WTC11 (cell line): ENCODE results near the gene PARVB. TPM values are rescaled to one million over a fixed set of nuclear protein-coding genes. Genes with fewer than 3 reads are reported as not detected.
A peak's percentile ranks its signal among the peaks of the same experiment; 100 is the strongest.

Experiments used
- ATAC-seq: fragments of 200-7000 bp; cut with Tn5 transposase; 2 replicates; pipeline ENCODE4 v1.10.0; 2021; ENCODE audit warnings: mild to moderate bottlenecking, moderate library complexity
- CTCF ChIA-PET: fragments of 300-600 bp; sonication (Branson Sonifier 250); formaldehyde crosslinking; loops from one replicate; lab custom pipeline; 2021; ENCODE audit warnings: antibody characterized with exemption; lab: Charles Lee
- POLR2A ChIA-PET: fragments of 350-600 bp; sonication (Branson Sonifier 250); formaldehyde crosslinking; loops from one replicate; lab custom pipeline; 2021; ENCODE audit warnings: antibody characterized with exemption; lab: Charles Lee
- DNase-seq: peaks from one replicate; pipeline ENCODE4 v3.0.0; 2021; ENCODE audit warnings: low spot score
- H3K27ac Mint-ChIP-seq: 2 replicates; pipeline ENCODE4 v1.8.0; 2021; ENCODE audit warnings: mixed read lengths
- H3K27me3 Mint-ChIP-seq: 2 replicates; pipeline ENCODE4 v1.8.0; 2021; ENCODE audit warnings: low read depth, mild to moderate bottlenecking, moderate library complexity, mixed read lengths
- H3K36me3 Mint-ChIP-seq: 2 replicates; pipeline ENCODE4 v1.8.0; 2021; ENCODE audit warnings: mixed read lengths
- H3K4me1 Mint-ChIP-seq: 2 replicates; pipeline ENCODE4 v1.8.0; 2022; ENCODE audit warnings: mixed read lengths
- H3K4me3 Mint-ChIP-seq: 2 replicates; pipeline ENCODE4 v1.8.0; 2021; ENCODE audit warnings: mild to moderate bottlenecking, moderate library complexity, mixed read lengths
- H3K9me3 Mint-ChIP-seq: 2 replicates; pipeline ENCODE4 v1.8.0; 2021; ENCODE audit warnings: mixed read lengths
- CBFB ChIP-seq: sonication (generic); formaldehyde crosslinking; IDR thresholded peaks from 2 replicates; pipeline ENCODE4 v1.8.1; 2022; ENCODE audit warnings: mild to moderate bottlenecking, low read depth, missing genetic modification reagents
- CREM ChIP-seq: sonication (generic); formaldehyde crosslinking; IDR thresholded peaks from 2 replicates; pipeline ENCODE4 v1.8.1; 2022; ENCODE audit warnings: mild to moderate bottlenecking, missing genetic modification reagents, moderate library complexity
- ESRRA ChIP-seq: sonication (generic); formaldehyde crosslinking; IDR thresholded peaks from 2 replicates; pipeline ENCODE4 v1.8.1; 2022; ENCODE audit warnings: mild to moderate bottlenecking, missing genetic modification reagents, borderline replicate concordance
- GTF2I ChIP-seq: fragments of 250-450 bp; sonication (Bioruptor Pico); conservative IDR thresholded peaks from 2 replicates; pipeline ENCODE4 v1.4.0; 2021; ENCODE audit warnings: mild to moderate bottlenecking
- HMGA2 ChIP-seq: fragments of 250-450 bp; sonication (Bioruptor Pico); IDR thresholded peaks from 2 replicates; pipeline ENCODE4 v1.4.0; 2021; ENCODE audit warnings: mild to moderate bottlenecking, moderate library complexity
- TCF7 ChIP-seq: sonication (generic); formaldehyde crosslinking; IDR thresholded peaks from 2 replicates; pipeline ENCODE4 v1.8.0; 2022; ENCODE audit warnings: mild to moderate bottlenecking, low read depth, missing genetic modification reagents, moderate library complexity
- ZNF317 ChIP-seq: sonication (generic); formaldehyde crosslinking; IDR thresholded peaks from 2 replicates; pipeline ENCODE4 v1.8.1; 2023; ENCODE audit warnings: low read depth, mild to moderate bottlenecking, moderate library complexity, missing genetic modification reagents, borderline replicate concordance
- total RNA-seq: library from RNA; stranded (reverse); gene quantifications from 3 replicates; pipeline ENCODE4 v1.2.3, GENCODE V29; 2021
- TF ChIP-seq, protein P1 (sequence below): sonication (generic); formaldehyde crosslinking; IDR thresholded peaks from 2 replicates; pipeline ENCODE4 v1.8.0; 2022; ENCODE audit warnings: missing genetic modification reagents
- TF ChIP-seq, protein P2 (sequence below): fragments of 250-450 bp; sonication (Bioruptor Pico); IDR thresholded peaks from 2 replicates; pipeline ENCODE4 v1.9.0; 2021; ENCODE audit warnings: moderate library complexity, mild to moderate bottlenecking, inconsistent platforms, borderline replicate concordance
- TF ChIP-seq, protein P3 (sequence below): sonication (generic); formaldehyde crosslinking; conservative IDR thresholded peaks from 2 replicates; pipeline ENCODE4 v1.8.1; 2023; ENCODE audit warnings: mild to moderate bottlenecking, low read depth, missing genetic modification reagents, moderate library complexity
- TF ChIP-seq, protein P4 (sequence below): sonication (generic); formaldehyde crosslinking; IDR thresholded peaks from 2 replicates; pipeline ENCODE4 v1.8.0; 2022; ENCODE audit warnings: mild to moderate bottlenecking, missing genetic modification reagents
- TF ChIP-seq, protein P5 (sequence below): sonication (generic); formaldehyde crosslinking; IDR thresholded peaks from 2 replicates; pipeline ENCODE4 v1.8.1; 2022; ENCODE audit warnings: mild to moderate bottlenecking, moderate library complexity, missing genetic modification reagents

Gene PARVB
- total RNA-seq, 1 experiment from 2014 or later, result 3.3 TPM

DNA sequence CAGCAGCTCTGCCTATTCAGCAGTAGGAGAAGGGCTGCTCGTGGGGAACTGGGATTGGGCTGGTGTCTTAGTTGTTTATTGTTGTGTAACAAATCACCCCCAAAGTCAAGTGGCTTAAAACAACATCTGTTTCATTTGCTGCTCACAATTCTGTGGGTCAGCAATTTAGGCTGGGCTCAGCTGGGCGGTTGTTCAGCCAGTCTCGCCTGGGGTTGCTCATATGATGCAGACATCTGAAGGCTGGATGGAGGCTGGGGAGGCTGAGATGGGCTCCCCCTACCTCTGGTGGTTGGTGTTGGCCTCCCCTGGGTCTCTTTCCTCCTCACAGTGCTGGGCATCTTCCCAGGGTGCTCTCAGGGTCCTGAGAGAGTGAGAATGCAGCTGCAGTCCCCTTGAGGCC is 113.3 kb downstream of the PARVB start (continued):
- TF ChIP-seq, protein P1, sequence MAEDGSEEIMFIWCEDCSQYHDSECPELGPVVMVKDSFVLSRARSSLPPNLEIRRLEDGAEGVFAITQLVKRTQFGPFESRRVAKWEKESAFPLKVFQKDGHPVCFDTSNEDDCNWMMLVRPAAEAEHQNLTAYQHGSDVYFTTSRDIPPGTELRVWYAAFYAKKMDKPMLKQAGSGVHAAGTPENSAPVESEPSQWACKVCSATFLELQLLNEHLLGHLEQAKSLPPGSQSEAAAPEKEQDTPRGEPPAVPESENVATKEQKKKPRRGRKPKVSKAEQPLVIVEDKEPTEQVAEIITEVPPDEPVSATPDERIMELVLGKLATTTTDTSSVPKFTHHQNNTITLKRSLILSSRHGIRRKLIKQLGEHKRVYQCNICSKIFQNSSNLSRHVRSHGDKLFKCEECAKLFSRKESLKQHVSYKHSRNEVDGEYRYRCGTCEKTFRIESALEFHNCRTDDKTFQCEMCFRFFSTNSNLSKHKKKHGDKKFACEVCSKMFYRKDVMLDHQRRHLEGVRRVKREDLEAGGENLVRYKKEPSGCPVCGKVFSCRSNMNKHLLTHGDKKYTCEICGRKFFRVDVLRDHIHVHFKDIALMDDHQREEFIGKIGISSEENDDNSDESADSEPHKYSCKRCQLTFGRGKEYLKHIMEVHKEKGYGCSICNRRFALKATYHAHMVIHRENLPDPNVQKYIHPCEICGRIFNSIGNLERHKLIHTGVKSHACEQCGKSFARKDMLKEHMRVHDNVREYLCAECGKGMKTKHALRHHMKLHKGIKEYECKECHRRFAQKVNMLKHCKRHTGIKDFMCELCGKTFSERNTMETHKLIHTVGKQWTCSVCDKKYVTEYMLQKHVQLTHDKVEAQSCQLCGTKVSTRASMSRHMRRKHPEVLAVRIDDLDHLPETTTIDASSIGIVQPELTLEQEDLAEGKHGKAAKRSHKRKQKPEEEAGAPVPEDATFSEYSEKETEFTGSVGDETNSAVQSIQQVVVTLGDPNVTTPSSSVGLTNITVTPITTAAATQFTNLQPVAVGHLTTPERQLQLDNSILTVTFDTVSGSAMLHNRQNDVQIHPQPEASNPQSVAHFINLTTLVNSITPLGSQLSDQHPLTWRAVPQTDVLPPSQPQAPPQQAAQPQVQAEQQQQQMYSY, result no peak
- TF ChIP-seq, protein P2, sequence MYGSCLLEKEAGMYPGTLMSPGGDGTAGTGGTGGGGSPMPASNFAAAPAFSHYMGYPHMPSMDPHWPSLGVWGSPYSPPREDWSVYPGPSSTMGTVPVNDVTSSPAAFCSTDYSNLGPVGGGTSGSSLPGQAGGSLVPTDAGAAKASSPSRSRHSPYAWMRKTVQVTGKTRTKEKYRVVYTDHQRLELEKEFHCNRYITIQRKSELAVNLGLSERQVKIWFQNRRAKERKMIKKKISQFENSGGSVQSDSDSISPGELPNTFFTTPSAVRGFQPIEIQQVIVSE (CRISPR knock-in tag), result no peak
- TF ChIP-seq ESRRA (CRISPR knock-in tag) (no peak), CBFB (CRISPR knock-in tag) (no peak)

DNA sequence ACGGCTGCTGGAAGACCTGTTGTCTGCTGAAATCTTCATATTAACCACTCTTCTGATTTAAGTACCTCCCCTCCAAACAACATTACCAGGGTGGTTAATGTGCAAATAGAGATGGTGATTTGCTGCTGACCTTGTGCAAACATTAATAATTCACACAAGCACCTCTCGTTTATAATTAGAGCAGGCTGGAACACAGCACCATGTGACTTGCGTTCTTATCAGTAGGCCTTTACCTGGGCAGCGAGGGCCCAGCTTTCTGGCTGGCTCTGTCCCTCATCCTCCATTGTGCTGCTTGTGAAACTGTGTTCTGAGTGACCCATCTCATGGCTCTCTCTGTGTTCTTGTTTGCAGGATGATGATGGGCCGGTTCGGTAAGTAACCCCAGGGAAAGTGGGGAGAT is 115.7 kb downstream of the PARVB start:
- ATAC-seq (no peak), DNase-seq (no peak)
- 0 out of 2 replicates have a peak overlapping the region, but pooled peaks have one; percentile 41 for H3K27ac Mint-ChIP-seq
- TF ChIP-seq HMGA2 (CRISPR knock-in tag) (no peak), ESRRA (CRISPR knock-in tag) (no peak), TCF7 (CRISPR knock-in tag) (no peak), ZNF317 (CRISPR knock-in tag) (no peak)
- TF ChIP-seq, protein P3, sequence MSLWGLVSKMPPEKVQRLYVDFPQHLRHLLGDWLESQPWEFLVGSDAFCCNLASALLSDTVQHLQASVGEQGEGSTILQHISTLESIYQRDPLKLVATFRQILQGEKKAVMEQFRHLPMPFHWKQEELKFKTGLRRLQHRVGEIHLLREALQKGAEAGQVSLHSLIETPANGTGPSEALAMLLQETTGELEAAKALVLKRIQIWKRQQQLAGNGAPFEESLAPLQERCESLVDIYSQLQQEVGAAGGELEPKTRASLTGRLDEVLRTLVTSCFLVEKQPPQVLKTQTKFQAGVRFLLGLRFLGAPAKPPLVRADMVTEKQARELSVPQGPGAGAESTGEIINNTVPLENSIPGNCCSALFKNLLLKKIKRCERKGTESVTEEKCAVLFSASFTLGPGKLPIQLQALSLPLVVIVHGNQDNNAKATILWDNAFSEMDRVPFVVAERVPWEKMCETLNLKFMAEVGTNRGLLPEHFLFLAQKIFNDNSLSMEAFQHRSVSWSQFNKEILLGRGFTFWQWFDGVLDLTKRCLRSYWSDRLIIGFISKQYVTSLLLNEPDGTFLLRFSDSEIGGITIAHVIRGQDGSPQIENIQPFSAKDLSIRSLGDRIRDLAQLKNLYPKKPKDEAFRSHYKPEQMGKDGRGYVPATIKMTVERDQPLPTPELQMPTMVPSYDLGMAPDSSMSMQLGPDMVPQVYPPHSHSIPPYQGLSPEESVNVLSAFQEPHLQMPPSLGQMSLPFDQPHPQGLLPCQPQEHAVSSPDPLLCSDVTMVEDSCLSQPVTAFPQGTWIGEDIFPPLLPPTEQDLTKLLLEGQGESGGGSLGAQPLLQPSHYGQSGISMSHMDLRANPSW (CRISPR knock-in tag), result no peak
- TF ChIP-seq, protein P4, sequence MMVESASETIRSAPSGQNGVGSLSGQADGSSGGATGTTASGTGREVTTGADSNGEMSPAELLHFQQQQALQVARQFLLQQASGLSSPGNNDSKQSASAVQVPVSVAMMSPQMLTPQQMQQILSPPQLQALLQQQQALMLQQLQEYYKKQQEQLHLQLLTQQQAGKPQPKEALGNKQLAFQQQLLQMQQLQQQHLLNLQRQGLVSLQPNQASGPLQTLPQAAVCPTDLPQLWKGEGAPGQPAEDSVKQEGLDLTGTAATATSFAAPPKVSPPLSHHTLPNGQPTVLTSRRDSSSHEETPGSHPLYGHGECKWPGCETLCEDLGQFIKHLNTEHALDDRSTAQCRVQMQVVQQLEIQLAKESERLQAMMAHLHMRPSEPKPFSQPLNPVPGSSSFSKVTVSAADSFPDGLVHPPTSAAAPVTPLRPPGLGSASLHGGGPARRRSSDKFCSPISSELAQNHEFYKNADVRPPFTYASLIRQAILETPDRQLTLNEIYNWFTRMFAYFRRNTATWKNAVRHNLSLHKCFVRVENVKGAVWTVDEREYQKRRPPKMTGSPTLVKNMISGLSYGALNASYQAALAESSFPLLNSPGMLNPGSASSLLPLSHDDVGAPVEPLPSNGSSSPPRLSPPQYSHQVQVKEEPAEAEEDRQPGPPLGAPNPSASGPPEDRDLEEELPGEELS (CRISPR knock-in tag), result no peak
- TF ChIP-seq, protein P5, sequence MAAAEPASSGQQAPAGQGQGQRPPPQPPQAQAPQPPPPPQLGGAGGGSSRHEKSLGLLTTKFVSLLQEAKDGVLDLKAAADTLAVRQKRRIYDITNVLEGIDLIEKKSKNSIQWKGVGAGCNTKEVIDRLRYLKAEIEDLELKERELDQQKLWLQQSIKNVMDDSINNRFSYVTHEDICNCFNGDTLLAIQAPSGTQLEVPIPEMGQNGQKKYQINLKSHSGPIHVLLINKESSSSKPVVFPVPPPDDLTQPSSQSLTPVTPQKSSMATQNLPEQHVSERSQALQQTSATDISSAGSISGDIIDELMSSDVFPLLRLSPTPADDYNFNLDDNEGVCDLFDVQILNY (CRISPR knock-in tag), result no peak
- TF ChIP-seq, all 79 proteins: peak for 0
- Mint-ChIP-seq H3K9me3 (peaks cover 35% of the 10 kb centered on the region), H3K36me3 (peaks cover 38% of the 10 kb centered on the region), H3K4me3 (no peak overlapping the region), H3K27me3 (peaks cover 17% of the 10 kb centered on the region), H3K4me1 (peaks cover 8% of the 10 kb centered on the region)
- ChIA-PET CTCF (no interaction called here), POLR2A (interaction anchor here (0.6 kb wide), 1 partner anchor 619 kb away, joined by 6 read pairs; no protein-coding TSS in a partner anchor)

DNA sequence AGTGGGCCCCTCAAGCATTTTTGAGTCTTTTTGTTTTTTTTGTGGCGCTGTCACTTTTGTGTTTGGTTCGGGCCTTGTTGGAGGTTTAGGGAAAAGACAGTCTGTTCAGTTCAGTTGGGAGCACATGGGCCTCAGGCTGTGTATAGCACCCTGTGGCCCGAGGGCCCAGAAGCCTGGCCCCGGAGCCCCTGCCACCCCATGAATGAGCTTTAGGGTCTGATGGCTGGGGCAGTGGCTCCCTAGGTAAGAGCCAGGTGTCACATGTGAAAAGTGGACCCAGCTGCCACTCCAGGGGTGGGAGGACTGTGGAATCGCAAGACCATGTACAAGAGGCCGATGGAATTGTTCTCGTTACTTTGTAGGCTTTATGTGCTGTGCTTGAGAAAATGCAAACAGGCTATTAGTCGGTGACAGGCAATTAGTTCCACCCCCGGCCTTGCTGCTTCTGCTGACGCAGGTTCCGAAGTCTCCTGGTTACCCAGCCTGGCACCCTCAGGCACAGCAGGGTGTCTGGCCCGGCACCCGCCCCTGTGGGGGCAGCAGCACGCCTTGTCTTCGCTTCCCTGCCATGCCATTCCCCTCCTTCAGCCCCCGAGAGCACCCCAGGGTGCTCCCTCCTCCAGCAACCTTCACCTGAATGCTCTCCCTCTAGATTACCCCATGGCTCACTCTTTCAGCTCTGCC is 118.5 kb downstream of the PARVB start:
- Mint-ChIP-seq H3K4me1 (peaks cover 33% of the 10 kb centered on the region), H3K27me3 (peaks cover 5% of the 10 kb centered on the region), H3K27ac (no peak overlapping the region), H3K9me3 (peaks cover 14% of the 10 kb centered on the region), H3K36me3 (peaks cover 17% of the 10 kb centered on the region), H3K4me3 (no peak overlapping the region)
- ATAC-seq (no peak), DNase-seq (no peak)
- ChIA-PET POLR2A (no interaction called here), CTCF (interaction anchor here (0.7 kb wide), 1 partner anchor 202 kb away, joined by 4 read pairs; no protein-coding TSS in a partner anchor)
- TF ChIP-seq GTF2I (0 out of 2 replicates have a peak, but pooled peaks have one; percentile 45), CREM (CRISPR knock-in tag) (no peak)
